Measurements from ENCODE around the gene TSPY8. TPM values are rescaled to one million over a fixed set of nuclear protein-coding genes. Genes with fewer than 3 reads are reported as not detected.
"Not testable (repeated sequence)": the region's sequence is repeated elsewhere in the genome, so short reads cannot be mapped to it uniquely, and the experiment has no call there.

TSPY8 gene
- not detected for polyA plus RNA-seq (ENCODE audit: insufficient read length in 12 of 12)
- long read RNA-seq, donor 1, result 0 reads
- long read RNA-seq, donor 2, result 0 reads
- long read RNA-seq, donor 3, result 0 reads
- long read RNA-seq, donor 4, result 0 reads
- long read RNA-seq, donor 5, result 0 reads
- long read RNA-seq, donor 6, result 0 reads
- long read RNA-seq, donor 7, result 0 reads
- long read RNA-seq, donor 8, result 0 reads
- long read RNA-seq, donor 9, result 0 reads
- long read RNA-seq, donor 10, result 0 reads
- long read RNA-seq, donor 11, result 0 reads

- DNase-seq, result not testable (repeated sequence)
Measured at GRCh38 chrY:9357497-9357896, at the start of gene TSPY8. Gene TSPY8 (plus strand): TSS chrY:9357797. CDS start chrY:9357843, 46 bp downstream.

- no peak for DNase-seq
Measured at GRCh38 chrY:9320996-9321395, 36.6 kb upstream of the TSPY8 start.

DNA sequence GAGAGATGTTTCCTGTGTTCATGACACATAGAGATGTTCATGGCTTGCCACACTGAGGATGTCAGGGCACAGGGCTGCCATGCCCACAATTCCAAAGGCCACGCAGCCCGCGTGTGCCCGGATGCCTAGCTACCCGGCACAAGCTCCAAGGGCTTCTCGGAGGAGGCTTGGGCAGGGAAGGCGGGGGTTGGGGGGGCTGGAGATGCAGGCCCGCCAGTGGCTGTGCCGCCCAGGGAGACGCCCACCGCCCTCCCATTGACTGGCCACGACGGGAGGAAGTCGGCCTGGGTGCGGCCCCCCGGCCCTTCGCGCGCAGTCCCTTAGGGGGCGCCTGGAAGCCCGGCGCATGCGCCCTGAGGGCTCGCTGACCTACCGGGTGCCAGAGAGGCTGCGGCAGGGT is 20.4 kb upstream of the TSPY8 start, which contains the start of gene TSPY4:
TSPY4 (plus strand) TSS at position 301 of the 400 bp plus-strand sequence; CDS start at position 347, 46 bp downstream.
- DNase-seq, result not testable (repeated sequence)

DNA sequence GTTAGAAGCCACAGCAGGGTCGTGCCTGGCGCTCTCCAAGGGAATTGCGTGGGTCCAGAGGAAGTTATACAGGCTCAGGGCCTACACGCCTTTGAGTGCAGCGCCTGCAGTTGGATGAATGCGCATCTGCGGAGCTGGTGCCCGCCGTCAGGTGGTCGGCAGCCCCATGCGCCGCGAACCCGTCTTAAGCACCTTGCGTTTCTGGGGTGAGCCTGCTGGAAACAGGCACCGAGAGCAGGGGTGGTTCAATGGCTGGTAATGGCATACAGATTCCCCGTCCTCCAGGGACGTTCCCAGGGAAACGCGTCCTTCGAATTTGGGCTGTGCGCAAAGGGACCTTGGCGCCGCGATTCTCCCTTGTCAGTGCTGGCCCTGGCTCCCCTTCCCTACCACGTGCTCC is 38.9 kb downstream of the TSPY8 start:
- not testable (repeated sequence) for DNase-seq

GRCh38 chrY:9398121-9398520 is 40.5 kb downstream of the TSPY8 start, which contains the start of gene TSPY3:
Gene TSPY3 (plus strand): TSS chrY:9398421. CDS start chrY:9398467, 46 bp downstream.
- not testable (repeated sequence) for DNase-seq

Other genes starting within 250 kb of the TSPY8 start
- gene TSPY4, start 20.3 kb upstream of the TSPY8 start, polyA plus RNA-seq (ENCODE audit: insufficient read length in 12 of 12), result not detected
- not detected for gene TSPY3, start 40.6 kb downstream of the TSPY8 start, polyA plus RNA-seq (ENCODE audit: insufficient read length in 12 of 12)
- not detected for gene TSPY1, start 109.2 kb downstream of the TSPY8 start, polyA plus RNA-seq (ENCODE audit: insufficient read length in 12 of 12)
- gene TSPY9, start 129.5 kb downstream of the TSPY8 start, polyA plus RNA-seq (ENCODE audit: insufficient read length in 12 of 12), result not detected
- gene TSPY10, start 170.1 kb downstream of the TSPY8 start, polyA plus RNA-seq (ENCODE audit: insufficient read length in 12 of 12), result not detected

Data from muscle of arm (tissue), 14 donors.